ENCODE results near the gene TNN.

GRCh38 chr1:175062858-175063257 lies 4.8 kb upstream of the TNN start:
- TF ChIP-seq CTCF (conservative IDR thresholded peaks at IDR 0.05; ENCODE audit: low read depth, low read length) (no peak), EZH2 (IDR thresholded peaks at IDR 0.05; ENCODE audit: low read length, unreplicated experiment) (no peak), EZH2phosphoT487 (IDR thresholded peaks at IDR 0.05; ENCODE audit: borderline replicate concordance, low read length) (no peak)
